ENCODE measurements around the gene RUBCN.
"Not testable (repeated sequence)": the region's sequence is repeated elsewhere in the genome, so short reads cannot be mapped to it uniquely, and the experiment has no call there.

The RUBCN gene

DNA sequence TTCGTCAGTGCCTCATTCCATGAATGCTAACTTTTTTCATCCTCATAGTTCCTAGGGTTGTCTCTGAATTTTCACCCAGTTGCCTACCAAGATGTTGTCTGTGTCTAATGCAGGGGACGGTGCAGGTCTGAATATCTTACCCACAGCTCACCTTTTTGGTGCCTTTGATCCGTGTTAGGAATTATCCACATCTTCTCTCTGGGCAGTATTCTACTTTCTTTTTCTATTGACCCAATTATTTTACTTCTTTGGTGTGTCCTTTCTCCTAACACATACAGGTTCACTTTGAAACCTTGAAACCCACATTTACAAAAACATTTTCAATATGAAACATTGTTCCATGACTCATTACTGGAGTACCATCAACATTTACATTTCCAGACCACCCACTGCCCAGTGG, 80.6 kb downstream of the RUBCN start:
- H3K4me3 ChIP-seq (ENCODE audit: low read depth in 1 of 2, low read length in 2 of 2); H4K20me1 ChIP-seq (ENCODE audit: insufficient read depth, low read length); DNase-seq; H3K79me2 ChIP-seq (ENCODE audit: insufficient read depth, low read length); ATAC-seq (ENCODE audit: insufficient read depth, low read depth); H3K36me3 ChIP-seq (ENCODE audit: insufficient read depth, low read length); H3K4me2 ChIP-seq (ENCODE audit: insufficient read depth, low read length); H3K9me3 ChIP-seq (ENCODE audit: insufficient read depth, low read length, severe bottlenecking); H2AFZ ChIP-seq (ENCODE audit: low read depth, low read length); H3K27ac ChIP-seq (ENCODE audit: low read length); H3K9ac ChIP-seq (ENCODE audit: low read depth, low read length); H3K27me3 ChIP-seq (ENCODE audit: insufficient read depth, low read length, poor library complexity); H3K4me1 ChIP-seq (ENCODE audit: insufficient read depth, low read length): not testable (repeated sequence)

DNA sequence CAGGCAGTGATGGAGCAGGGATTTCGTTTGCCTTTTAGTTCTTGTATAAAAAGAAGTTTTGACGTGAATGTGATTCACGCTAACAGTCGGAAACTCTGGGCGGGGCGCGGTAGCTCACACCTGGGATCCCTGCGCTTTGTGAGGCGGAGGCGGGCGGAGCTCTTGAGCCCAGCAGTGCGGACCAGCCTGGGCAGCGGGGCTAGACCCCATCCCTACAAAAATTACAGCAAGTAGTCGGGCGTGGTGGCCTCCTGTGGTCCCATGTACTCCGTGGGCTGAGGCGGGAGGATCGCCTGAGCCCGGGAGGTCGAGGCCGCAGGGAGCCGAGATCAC, 81.7 kb downstream of the RUBCN start:
- not testable (repeated sequence) for ATAC-seq (ENCODE audit: insufficient read depth, low read depth); H3K9me3 ChIP-seq (ENCODE audit: insufficient read depth, low read length, severe bottlenecking); H2AFZ ChIP-seq (ENCODE audit: low read depth, low read length); H3K4me3 ChIP-seq (ENCODE audit: low read depth in 1 of 2, low read length in 2 of 2); H3K27ac ChIP-seq (ENCODE audit: low read length); H3K4me2 ChIP-seq (ENCODE audit: insufficient read depth, low read length); H4K20me1 ChIP-seq (ENCODE audit: insufficient read depth, low read length); H3K9ac ChIP-seq (ENCODE audit: low read depth, low read length); H3K4me1 ChIP-seq (ENCODE audit: insufficient read depth, low read length); H3K27me3 ChIP-seq (ENCODE audit: insufficient read depth, low read length, poor library complexity); H3K79me2 ChIP-seq (ENCODE audit: insufficient read depth, low read length); H3K36me3 ChIP-seq (ENCODE audit: insufficient read depth, low read length); DNase-seq

DNA sequence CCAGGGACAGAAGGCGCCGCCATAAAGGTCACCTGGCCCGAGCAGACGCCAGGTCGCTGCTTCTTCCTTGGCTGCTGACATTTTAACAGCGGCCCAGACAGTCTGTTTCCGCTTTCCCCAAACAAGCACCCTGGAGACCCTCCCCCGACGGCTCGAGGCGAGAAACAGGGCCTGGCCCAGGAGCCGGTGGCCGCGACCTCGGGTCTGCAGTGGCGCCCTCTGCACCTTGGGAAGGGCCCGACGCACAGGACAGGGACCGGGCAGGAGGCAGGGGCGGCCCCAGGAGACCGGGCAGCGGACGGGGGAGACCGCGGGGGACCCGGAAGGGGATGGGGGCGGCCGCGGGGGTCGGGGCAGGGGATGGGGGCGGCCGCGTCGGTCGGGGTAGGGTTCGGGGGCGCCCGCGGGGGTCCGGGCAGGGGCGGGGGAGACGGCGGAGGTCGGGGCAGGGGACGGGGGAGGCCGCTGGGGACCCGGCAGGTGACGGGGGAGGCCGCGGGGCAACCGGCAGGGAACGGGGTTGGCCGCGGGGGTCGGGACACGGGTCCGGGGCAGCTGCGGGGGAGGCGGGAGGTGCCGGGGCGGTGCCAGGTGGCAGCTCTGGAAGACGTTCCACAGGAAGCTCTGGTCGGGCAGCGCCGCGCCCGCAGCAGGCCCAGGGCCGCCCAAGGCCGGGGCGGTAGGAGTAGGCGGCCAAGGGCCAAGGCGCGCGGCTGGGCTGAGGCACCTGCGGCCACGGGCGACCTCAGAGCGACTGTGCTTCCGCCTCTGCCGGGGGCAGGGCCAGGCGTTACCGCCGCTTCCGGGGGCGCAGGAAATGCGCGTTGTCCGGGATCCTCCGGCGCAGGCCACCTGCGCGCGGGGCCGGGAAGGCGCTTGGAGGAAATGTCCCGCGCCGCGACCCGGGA, 82.4 kb downstream of the RUBCN start:
- not testable (repeated sequence) for H4K20me1 ChIP-seq (ENCODE audit: insufficient read depth, low read length); H3K9ac ChIP-seq (ENCODE audit: low read depth, low read length); H3K79me2 ChIP-seq (ENCODE audit: insufficient read depth, low read length); H3K9me3 ChIP-seq (ENCODE audit: insufficient read depth, low read length, severe bottlenecking); H3K27ac ChIP-seq (ENCODE audit: low read length); H3K36me3 ChIP-seq (ENCODE audit: insufficient read depth, low read length); H2AFZ ChIP-seq (ENCODE audit: low read depth, low read length); H3K4me1 ChIP-seq (ENCODE audit: insufficient read depth, low read length); H3K27me3 ChIP-seq (ENCODE audit: insufficient read depth, low read length, poor library complexity)
- peak overlapping the region in 1 of 2 experiments; percentile 53; a peak in 2 of 4 replicates for H3K4me3 ChIP-seq (ENCODE audit: low read depth in 1 of 2, low read length in 2 of 2)
- peak overlapping the region; percentile 58 for H3K4me2 ChIP-seq (ENCODE audit: insufficient read depth, low read length)
- DNase-seq: peak; percentile 47
- peak; percentile 96 for ATAC-seq (ENCODE audit: insufficient read depth, low read depth)

DNA sequence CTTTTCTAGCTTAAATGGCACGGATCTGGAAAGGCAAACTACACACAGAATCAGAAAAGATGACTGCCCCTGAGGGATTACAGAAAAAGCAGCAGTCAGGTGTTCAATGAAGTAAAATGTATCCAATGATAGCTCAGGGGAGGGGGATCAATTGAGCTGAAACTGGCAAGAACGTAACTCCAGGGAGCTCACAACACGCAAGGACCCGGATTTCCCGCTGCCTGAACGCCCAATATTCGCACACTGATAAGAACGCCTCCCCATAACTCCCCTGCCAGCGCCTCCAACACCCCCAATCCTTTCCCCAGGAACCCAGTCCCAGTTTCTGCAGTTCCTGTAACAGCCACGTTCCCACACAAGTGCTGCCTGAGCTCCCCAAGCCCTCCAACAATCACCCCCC, 83.8 kb downstream of the RUBCN start:
- H4K20me1 ChIP-seq (ENCODE audit: insufficient read depth, low read length); H3K27me3 ChIP-seq (ENCODE audit: insufficient read depth, low read length, poor library complexity); DNase-seq; H3K9ac ChIP-seq (ENCODE audit: low read depth, low read length); H3K79me2 ChIP-seq (ENCODE audit: insufficient read depth, low read length); H2AFZ ChIP-seq (ENCODE audit: low read depth, low read length); H3K9me3 ChIP-seq (ENCODE audit: insufficient read depth, low read length, severe bottlenecking); H3K36me3 ChIP-seq (ENCODE audit: insufficient read depth, low read length); H3K4me1 ChIP-seq (ENCODE audit: insufficient read depth, low read length); H3K4me2 ChIP-seq (ENCODE audit: insufficient read depth, low read length); ATAC-seq (ENCODE audit: insufficient read depth, low read depth); H3K4me3 ChIP-seq (ENCODE audit: low read depth in 1 of 2, low read length in 2 of 2); H3K27ac ChIP-seq (ENCODE audit: low read length): not testable (repeated sequence)

DNA sequence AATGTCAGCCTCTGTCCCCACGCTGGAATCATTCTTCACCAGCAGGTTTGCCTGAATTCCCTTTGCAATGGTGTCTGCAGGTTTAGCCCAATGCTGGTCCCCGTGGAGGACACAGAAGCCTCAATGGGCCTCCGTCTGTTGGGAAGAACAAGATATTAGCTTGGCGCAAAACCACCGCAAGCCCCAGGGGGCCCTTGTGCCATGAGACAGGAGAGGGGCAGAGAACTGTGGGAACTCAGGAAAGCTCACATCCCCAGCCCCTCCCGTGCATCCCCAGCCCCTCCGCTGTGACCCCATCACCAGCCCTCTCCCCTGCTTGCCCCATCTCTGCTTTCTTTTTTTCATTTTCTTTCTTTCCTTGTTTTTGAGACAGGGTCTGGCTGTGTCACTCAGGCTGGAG, 89.1 kb downstream of the RUBCN start:
- not testable (repeated sequence) for DNase-seq; H4K20me1 ChIP-seq (ENCODE audit: insufficient read depth, low read length); H3K4me1 ChIP-seq (ENCODE audit: insufficient read depth, low read length); ATAC-seq (ENCODE audit: insufficient read depth, low read depth); H3K36me3 ChIP-seq (ENCODE audit: insufficient read depth, low read length); H3K79me2 ChIP-seq (ENCODE audit: insufficient read depth, low read length); H3K4me2 ChIP-seq (ENCODE audit: insufficient read depth, low read length); H3K27ac ChIP-seq (ENCODE audit: low read length); H3K9me3 ChIP-seq (ENCODE audit: insufficient read depth, low read length, severe bottlenecking); H2AFZ ChIP-seq (ENCODE audit: low read depth, low read length); H3K27me3 ChIP-seq (ENCODE audit: insufficient read depth, low read length, poor library complexity); H3K9ac ChIP-seq (ENCODE audit: low read depth, low read length); H3K4me3 ChIP-seq (ENCODE audit: low read depth in 1 of 2, low read length in 2 of 2)

DNA sequence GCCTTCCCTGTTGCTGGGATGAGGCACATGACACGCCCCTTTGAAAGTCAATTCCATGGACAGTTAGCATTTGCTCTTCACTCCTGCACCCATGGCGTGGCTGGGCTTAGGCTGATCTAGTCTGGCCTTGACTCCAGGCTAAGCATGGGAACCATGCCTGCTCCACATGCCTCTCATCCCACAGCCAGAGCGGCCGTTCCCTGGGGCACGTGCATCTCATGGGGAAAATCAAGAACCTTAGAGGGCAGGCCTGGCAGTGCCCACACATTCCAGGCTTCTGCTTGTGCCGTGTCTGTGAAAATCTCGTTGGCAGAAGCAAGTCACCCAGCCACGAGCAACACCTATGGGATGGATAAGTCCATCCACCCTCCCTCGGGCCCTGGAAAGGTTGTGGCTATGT, 89.5 kb downstream of the RUBCN start:
- not testable (repeated sequence) for H3K9ac ChIP-seq (ENCODE audit: low read depth, low read length); H2AFZ ChIP-seq (ENCODE audit: low read depth, low read length); H3K9me3 ChIP-seq (ENCODE audit: insufficient read depth, low read length, severe bottlenecking); H3K27ac ChIP-seq (ENCODE audit: low read length); ATAC-seq (ENCODE audit: insufficient read depth, low read depth); H4K20me1 ChIP-seq (ENCODE audit: insufficient read depth, low read length); H3K27me3 ChIP-seq (ENCODE audit: insufficient read depth, low read length, poor library complexity); H3K36me3 ChIP-seq (ENCODE audit: insufficient read depth, low read length); H3K79me2 ChIP-seq (ENCODE audit: insufficient read depth, low read length); H3K4me2 ChIP-seq (ENCODE audit: insufficient read depth, low read length); H3K4me3 ChIP-seq (ENCODE audit: low read depth in 1 of 2, low read length in 2 of 2); DNase-seq; H3K4me1 ChIP-seq (ENCODE audit: insufficient read depth, low read length)

DNA sequence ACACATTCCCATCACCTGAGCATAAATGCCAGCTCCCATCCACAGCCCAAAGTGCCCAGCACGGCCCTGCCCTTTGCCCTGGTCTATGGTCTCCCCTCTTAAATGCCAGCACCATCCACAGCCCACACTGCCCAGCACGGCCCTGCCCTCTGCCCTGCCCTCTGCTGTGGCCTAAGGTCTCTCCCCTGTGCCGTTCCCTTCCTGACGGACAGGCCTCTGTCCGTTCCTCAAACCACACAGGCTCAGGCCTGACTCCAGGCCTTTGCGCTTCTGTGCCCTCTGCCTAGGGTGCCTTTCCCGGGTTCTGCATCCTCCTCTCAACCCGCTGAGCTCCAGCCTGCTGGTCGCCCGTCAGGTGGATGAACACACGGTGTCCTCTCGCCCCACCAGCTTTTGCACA, 90.4 kb downstream of the RUBCN start:
- not testable (repeated sequence) for H3K4me1 ChIP-seq (ENCODE audit: insufficient read depth, low read length); H4K20me1 ChIP-seq (ENCODE audit: insufficient read depth, low read length); H3K27me3 ChIP-seq (ENCODE audit: insufficient read depth, low read length, poor library complexity); H3K36me3 ChIP-seq (ENCODE audit: insufficient read depth, low read length); H3K79me2 ChIP-seq (ENCODE audit: insufficient read depth, low read length); H3K9me3 ChIP-seq (ENCODE audit: insufficient read depth, low read length, severe bottlenecking); H3K9ac ChIP-seq (ENCODE audit: low read depth, low read length); H3K4me3 ChIP-seq (ENCODE audit: low read depth in 1 of 2, low read length in 2 of 2); H2AFZ ChIP-seq (ENCODE audit: low read depth, low read length); H3K27ac ChIP-seq (ENCODE audit: low read length); ATAC-seq (ENCODE audit: insufficient read depth, low read depth); H3K4me2 ChIP-seq (ENCODE audit: insufficient read depth, low read length); DNase-seq

DNA sequence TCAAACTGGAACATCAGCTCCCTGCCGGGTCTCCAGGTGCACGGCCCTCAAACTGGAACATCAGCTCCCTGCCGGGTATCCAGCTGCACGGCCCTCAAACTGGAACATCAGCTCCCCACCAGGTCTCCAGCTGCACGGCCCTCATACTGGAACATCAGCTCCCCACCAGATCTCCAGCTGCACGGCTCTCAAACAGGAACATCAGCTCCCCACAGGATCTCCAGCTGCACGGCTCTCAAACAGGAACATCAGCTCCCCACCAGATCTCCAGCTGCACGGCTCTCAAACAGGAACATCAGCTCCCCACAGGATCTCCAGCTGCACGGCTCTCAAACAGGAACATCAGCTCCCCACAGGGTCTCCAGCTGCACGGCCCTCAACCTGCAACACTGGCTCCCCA, 99.1 kb downstream of the RUBCN start:
- not testable (repeated sequence) for H3K27me3 ChIP-seq (ENCODE audit: insufficient read depth, low read length, poor library complexity); H2AFZ ChIP-seq (ENCODE audit: low read depth, low read length); DNase-seq; H3K4me2 ChIP-seq (ENCODE audit: insufficient read depth, low read length); ATAC-seq (ENCODE audit: insufficient read depth, low read depth); H3K9ac ChIP-seq (ENCODE audit: low read depth, low read length); H3K36me3 ChIP-seq (ENCODE audit: insufficient read depth, low read length); H3K79me2 ChIP-seq (ENCODE audit: insufficient read depth, low read length); H3K4me1 ChIP-seq (ENCODE audit: insufficient read depth, low read length); H3K27ac ChIP-seq (ENCODE audit: low read length); H3K9me3 ChIP-seq (ENCODE audit: insufficient read depth, low read length, severe bottlenecking); H4K20me1 ChIP-seq (ENCODE audit: insufficient read depth, low read length); H3K4me3 ChIP-seq (ENCODE audit: low read depth in 1 of 2, low read length in 2 of 2)

All from DND-41 (cell line).